H1 (cell line): Measurements from ENCODE around the gene NAV2.

Experiments
- BRCA1 ChIP-seq: IDR thresholded peaks from 2 replicates; pipeline ENCODE4 v1.6.1; 2012; ENCODE audit warnings: low read depth, low read length, improper control_type of control experiment
- CBX8 ChIP-seq: fragments of 300-800, 300-1000 bp; sonication (generic); IDR thresholded peaks from 2 replicates; pipeline ENCODE4 v1.7.1; 2016; ENCODE audit warnings: low read depth, low read length, borderline replicate concordance
- CEBPB ChIP-seq: IDR thresholded peaks from 2 replicates; pipeline ENCODE4 v1.6.1; 2012; ENCODE audit warnings: low read depth, low read length
- CTCF ChIP-seq, 3 experiments: IDR thresholded peaks; 1 replicate in 2 of 3; 2 replicates in 1 of 3; pipeline versions ENCODE4 v1.5.1 to v1.6.1; 2011; ENCODE audit warnings: low read length in 3 of 3, mild to moderate bottlenecking in 3 of 3, inconsistent platforms in 2 of 3, low read depth in 1 of 3, moderate library complexity in 1 of 3; ENCODE audit not compliant: insufficient read depth in 1 of 3; ENCODE audit errors: control extremely low read depth in 1 of 3
- EZH2 ChIP-seq: fragments of 200-600 bp; sonication (generic); IDR thresholded peaks from 2 replicates; pipeline ENCODE4 v1.7.1; 2012; ENCODE audit warnings: low read depth, mild to moderate bottlenecking, moderate library complexity, low read length, inconsistent platforms; ENCODE audit not compliant: severe bottlenecking
- POLR2A ChIP-seq, 2 experiments: IDR thresholded peaks; 1 replicate in 1 of 2; 2 replicates in 1 of 2; pipeline ENCODE4 v1.6.1; 2011; ENCODE audit warnings: low read depth in 2 of 2, low read length in 2 of 2, mild to moderate bottlenecking in 2 of 2; ENCODE audit errors: control extremely low read depth in 1 of 2
- SP2 ChIP-seq: IDR thresholded peaks from 2 replicates; pipeline ENCODE4 v1.6.1; 2012; ENCODE audit warnings: mild to moderate bottlenecking, low read length, inconsistent platforms
- TAF1 ChIP-seq: IDR thresholded peaks from 2 replicates; pipeline ENCODE4 v1.6.1; 2011; ENCODE audit warnings: mild to moderate bottlenecking, low read depth, low read length
- USF2 ChIP-seq: IDR thresholded peaks from 2 replicates; pipeline ENCODE4 v1.6.1; 2011; ENCODE audit warnings: low read length, improper control_type of control experiment

GRCh38 chr11:19980388-19980787 lies 267.8 kb downstream of the NAV2 start:
- TF ChIP-seq USF2, result no peak
- no peak for TF ChIP-seq CTCF (IDR thresholded peaks at IDR 0.05; ENCODE audit: control extremely low read depth in 1 of 3, insufficient read depth in 1 of 3, low read depth in 1 of 3, low read length in 3 of 3)
- TF ChIP-seq CEBPB, result no peak
- no peak for TF ChIP-seq CBX8
- no peak for TF ChIP-seq POLR2A (IDR thresholded peaks at IDR 0.05; ENCODE audit: control extremely low read depth in 1 of 2, low read depth in 2 of 2, low read length in 2 of 2)
- TF ChIP-seq EZH2, result no peak
- no peak for TF ChIP-seq TAF1
- no peak for TF ChIP-seq SP2
- no peak for TF ChIP-seq BRCA1
